BE2C (cell line): ENCODE measurements around the gene TCEAL4.
"Not testable (repeated sequence)": the region's sequence is repeated elsewhere in the genome, so short reads cannot be mapped to it uniquely, and the experiment has no call there.

Source experiments
- DNase-seq: peaks from one replicate; pipeline ENCODE4 v3.0.0-alpha.2; 2020
- H3K27me3 ChIP-seq: fragments of 250-450 bp; sonication (Bioruptor Pico); 2 replicates; pipeline ENCODE4 v1.5.1; 2020; ENCODE audit warnings: mild to moderate bottlenecking
- H3K36me3 ChIP-seq: fragments of 250-450 bp; sonication (Bioruptor Pico); 2 replicates; pipeline ENCODE4 v1.5.1; 2020; ENCODE audit warnings: mild to moderate bottlenecking
- H3K4me1 ChIP-seq: fragments of 250-450 bp; sonication (Bioruptor Pico); 2 replicates; pipeline ENCODE4 v1.5.1; 2020
- H3K4me3 ChIP-seq: 2 replicates; pipeline ENCODE4 v1.5.1; 2011; ENCODE audit warnings: low read depth, low read length
- H3K9me3 ChIP-seq: fragments of 250-450 bp; sonication (Bioruptor Pico); 2 replicates; pipeline ENCODE4 v1.5.1; 2020
- TF ChIP-seq, protein P1 (sequence below): IDR thresholded peaks from 2 replicates; pipeline ENCODE4 v1.5.1; 2012; ENCODE audit warnings: mild to moderate bottlenecking, low read depth, low read length

TCEAL4 gene

DNA sequence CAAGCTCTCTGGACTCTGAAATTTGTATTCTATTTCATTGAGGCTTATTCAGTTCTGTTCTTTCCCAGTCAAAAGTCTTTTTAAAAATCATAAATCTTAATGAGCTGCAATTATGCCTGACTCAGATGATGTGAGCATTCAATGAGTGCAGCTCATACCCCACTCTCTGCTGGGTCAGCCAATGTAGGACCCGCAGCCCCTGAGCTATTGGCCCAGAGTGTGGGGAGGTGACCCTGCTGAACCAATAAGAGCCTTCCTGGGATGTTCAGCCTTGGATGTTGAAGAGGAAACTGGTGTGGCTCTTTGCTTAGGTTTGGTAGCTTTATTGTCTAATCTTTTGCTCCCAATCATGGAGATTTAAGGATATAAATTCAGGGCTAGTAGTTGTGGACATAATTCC, 12.1 kb upstream of the TCEAL4 start:
- Histone ChIP-seq H3K36me3 (no peaks in the 10 kb centered on the region), H3K9me3 (no peaks in the 10 kb centered on the region), H3K4me3 (no peak overlapping the region), H3K27me3 (no peaks in the 10 kb centered on the region), H3K4me1 (no peaks in the 10 kb centered on the region)
- peak; percentile 39 for DNase-seq
- TF ChIP-seq, protein P1, sequence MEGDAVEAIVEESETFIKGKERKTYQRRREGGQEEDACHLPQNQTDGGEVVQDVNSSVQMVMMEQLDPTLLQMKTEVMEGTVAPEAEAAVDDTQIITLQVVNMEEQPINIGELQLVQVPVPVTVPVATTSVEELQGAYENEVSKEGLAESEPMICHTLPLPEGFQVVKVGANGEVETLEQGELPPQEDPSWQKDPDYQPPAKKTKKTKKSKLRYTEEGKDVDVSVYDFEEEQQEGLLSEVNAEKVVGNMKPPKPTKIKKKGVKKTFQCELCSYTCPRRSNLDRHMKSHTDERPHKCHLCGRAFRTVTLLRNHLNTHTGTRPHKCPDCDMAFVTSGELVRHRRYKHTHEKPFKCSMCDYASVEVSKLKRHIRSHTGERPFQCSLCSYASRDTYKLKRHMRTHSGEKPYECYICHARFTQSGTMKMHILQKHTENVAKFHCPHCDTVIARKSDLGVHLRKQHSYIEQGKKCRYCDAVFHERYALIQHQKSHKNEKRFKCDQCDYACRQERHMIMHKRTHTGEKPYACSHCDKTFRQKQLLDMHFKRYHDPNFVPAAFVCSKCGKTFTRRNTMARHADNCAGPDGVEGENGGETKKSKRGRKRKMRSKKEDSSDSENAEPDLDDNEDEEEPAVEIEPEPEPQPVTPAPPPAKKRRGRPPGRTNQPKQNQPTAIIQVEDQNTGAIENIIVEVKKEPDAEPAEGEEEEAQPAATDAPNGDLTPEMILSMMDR = no peak

DNA sequence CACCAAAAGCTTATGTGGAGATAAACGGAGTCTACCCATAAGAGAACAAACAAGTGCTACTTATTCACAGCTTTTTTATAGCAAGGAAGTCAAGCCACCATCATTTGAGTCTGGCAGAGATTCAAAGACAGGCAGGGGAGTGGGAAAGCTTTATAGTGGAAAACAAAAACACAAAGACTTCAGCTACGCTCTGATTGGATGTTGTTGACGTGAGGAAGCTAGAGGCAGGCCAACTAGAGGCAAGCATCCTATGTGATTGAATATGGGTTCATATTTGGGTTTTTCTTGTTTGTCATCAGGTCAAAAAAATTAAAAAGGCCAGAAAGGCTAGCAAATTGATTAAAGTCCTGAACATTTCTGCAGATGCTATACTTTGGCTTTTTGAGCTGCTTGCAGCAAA, 719 bp upstream of the TCEAL4 start:
- Histone ChIP-seq H3K4me3 (no peak overlapping the region; the same call in 1 of the 2 replicates), H3K4me1 (no peaks in the 10 kb centered on the region), H3K9me3 (no peaks in the 10 kb centered on the region), H3K36me3 (no peaks in the 10 kb centered on the region), H3K27me3 (no peaks in the 10 kb centered on the region)
- no peak for DNase-seq
- TF ChIP-seq, protein P1 = no peak

DNA sequence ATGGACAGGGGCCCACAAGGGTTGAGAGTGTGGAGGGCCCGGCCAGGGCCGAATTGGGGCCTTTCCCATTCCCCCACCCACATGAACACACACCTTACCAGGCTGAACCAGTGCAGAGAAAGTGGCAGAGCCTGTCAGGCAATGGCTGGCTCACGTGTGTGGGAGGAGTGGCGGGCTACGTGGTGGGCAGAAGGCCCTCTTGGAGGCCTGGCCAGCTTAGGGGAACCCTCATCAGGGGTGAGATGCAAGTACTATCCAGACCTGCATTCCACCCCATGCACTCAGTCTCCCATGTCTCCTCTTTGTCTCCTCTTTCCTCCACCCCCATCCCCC, 965 bp downstream of the TCEAL4 start:
- DNase-seq = no peak
- H3K4me3 ChIP-seq = peak overlapping the region; percentile 80
- TF ChIP-seq, protein P1 = no peak
- no peaks in the 10 kb centered on the region for H3K9me3 ChIP-seq
- H3K4me1 ChIP-seq = no peaks in the 10 kb centered on the region
- H3K27me3 ChIP-seq = no peaks in the 10 kb centered on the region
- H3K36me3 ChIP-seq = no peaks in the 10 kb centered on the region

DNA sequence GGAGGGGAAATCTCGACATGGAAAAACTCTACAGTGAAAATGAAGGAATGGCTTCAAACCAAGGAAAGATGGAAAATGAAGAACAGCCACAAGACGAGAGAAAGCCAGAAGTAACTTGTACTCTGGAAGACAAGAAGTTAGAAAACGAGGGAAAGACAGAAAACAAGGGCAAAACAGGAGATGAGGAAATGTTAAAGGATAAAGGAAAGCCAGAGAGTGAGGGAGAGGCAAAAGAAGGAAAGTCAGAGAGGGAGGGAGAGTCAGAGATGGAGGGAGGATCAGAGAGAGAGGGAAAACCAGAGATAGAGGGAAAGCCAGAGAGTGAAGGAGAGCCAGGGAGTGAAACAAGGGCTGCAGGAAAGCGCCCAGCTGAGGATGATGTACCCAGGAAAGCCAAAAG, 1.3 kb downstream of the TCEAL4 start:
- H3K4me1 ChIP-seq = no peaks in the 10 kb centered on the region
- no peak for DNase-seq
- no peaks in the 10 kb centered on the region for H3K27me3 ChIP-seq
- no peaks in the 10 kb centered on the region for H3K36me3 ChIP-seq
- no peaks in the 10 kb centered on the region for H3K9me3 ChIP-seq
- H3K4me3 ChIP-seq = no peak overlapping the region; the same call in 1 of the 2 replicates
- TF ChIP-seq, protein P1 = no peak

DNA sequence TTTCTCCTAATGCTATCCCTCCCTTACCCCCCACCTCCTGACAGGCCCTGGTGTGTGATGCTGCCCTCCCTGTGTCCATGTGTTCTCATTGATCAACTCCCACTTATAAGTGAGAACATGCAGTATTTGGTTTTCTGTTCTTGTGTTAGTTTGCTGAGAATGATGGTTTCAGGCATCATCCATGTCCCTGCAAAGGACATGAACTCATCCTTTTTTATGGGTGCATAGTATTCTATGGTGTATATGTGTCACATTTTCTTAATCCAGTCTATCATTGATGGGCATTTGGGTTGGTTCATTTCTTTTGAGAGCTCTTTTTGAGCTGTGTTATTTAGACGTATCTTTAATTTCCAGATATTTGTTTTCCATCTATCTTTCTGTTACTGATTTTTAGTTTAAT, 7.0 kb downstream of the TCEAL4 start:
- DNase-seq, H3K27me3 ChIP-seq, H3K4me3 ChIP-seq: not testable (repeated sequence)

DNA sequence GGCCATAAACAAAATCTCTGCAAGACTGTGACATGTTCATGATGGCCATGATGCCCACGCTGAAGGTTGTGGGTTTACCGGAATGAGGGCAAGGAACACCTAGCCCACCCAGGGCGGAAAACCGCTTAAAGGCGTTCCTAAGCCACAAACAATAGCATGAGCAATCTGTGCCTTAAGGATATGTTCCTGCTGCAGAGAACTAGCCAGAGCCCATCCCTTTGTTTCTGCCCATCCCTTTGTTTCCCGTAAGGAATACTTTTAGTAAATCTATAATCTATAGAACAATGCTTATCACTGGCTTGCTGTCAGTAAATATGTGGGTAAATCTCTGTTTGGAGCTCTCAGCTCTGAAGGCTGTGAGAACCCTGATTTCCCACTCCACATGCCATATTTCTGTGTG, 9.9 kb downstream of the TCEAL4 start:
- H3K9me3 ChIP-seq, H3K4me3 ChIP-seq, H3K4me1 ChIP-seq, DNase-seq, H3K27me3 ChIP-seq, H3K36me3 ChIP-seq: not testable (repeated sequence)

More for the DNA sequence above, 7.0 kb downstream of the TCEAL4 start:
- H3K36me3 ChIP-seq, H3K4me1 ChIP-seq, H3K9me3 ChIP-seq: not testable (repeated sequence)

DNA sequence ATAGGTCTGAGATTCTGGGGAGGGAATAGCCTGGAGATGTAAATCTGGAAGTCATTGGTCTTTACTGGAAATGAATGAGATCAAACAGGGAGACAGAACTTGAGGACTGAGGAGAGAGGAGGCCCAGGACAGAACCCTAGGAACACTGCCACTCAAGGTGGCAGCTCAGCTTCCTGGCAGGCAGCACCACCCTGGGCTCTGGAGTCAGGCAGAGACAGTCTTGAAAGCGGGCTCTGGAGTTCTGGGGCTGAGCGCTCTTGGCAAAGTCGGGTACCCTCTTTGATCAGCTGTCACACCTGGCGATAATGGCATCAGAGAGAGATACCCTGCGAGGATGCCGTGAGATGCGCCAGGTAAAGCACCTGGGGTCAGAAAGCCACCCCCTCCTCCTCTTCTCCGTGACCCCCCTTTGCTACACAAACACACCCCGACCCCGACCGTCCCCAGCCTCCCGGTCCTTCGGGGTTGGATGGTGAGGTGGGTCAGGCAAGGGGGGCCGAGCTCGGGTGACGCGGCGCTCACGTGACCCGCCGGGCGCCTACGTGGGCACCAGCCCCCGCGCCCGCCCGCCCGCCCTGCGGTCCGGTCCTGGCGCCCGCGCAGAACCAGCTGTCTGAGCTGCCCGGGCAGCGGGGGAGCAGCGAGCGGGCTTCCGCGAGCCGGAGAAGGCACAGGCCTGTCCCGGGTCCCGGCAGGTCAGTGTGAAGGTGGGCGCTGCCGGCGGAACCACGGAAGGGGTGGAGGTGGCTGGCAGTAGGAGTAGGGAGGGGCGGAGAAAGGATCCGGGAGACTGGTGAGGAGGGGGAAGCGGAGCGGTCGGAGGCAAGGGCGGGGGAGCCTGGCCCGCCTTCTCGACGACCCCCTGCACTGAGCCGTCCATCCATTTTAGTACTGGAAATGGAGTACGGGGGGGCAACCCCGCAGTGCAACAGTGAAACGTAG, 22.3 kb downstream of the TCEAL4 start, which contains the start of gene TCEAL3:
TCEAL3 (plus strand) TSS at position 600 of the 942 bp plus-strand sequence. CDS start 1,102 bp downstream, outside the sequence.
- no peaks in the 10 kb centered on the region for H3K9me3 ChIP-seq
- peak within 1 kb of the TSS; percentile 61 for H3K4me3 ChIP-seq
- peak; percentile 61 for DNase-seq
- no peaks in the 10 kb centered on the region for H3K4me1 ChIP-seq
- TF ChIP-seq, protein P1 = no peak
- no peaks in the 10 kb centered on the region for H3K27me3 ChIP-seq
- no peaks in the 10 kb centered on the region for H3K36me3 ChIP-seq
